Activated T-cell treated with anti-CD3 and anti-CD28 coated beads for 1 hour (primary cell): ENCODE results near the gene THBS4.

Experiments used
- DNase-seq: peaks from one replicate; pipeline ENCODE4 v3.0.0-alpha.2; 2020; ENCODE audit warnings: low read depth

The THBS4 gene

GRCh38 chr5:80034962-80035821, at the start of gene THBS4:
THBS4 (plus strand) TSS chr5:80035348; CDS start chr5:80035538, 190 bp downstream.
- DNase-seq, result no peak

DNA sequence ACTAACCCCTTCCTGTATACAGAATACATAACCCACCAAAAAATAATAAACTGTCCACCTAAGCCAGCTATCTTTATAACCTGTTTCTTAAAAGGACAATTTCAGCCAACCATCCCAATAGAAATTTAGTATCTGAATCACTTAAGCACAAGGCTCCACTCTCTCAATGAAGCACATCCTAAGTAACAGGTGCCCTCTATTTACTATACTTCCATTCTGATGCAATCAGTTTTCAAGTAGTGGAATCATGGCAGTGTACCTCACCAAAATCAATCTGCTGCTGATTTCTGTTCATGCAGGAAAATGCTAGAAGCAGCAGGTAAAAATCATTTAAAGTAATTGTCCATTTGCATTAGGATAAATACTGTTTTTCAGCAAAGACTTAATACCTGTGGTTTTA, 48.9 kb upstream of the THBS4 start:
- DNase-seq, result no peak

DNA sequence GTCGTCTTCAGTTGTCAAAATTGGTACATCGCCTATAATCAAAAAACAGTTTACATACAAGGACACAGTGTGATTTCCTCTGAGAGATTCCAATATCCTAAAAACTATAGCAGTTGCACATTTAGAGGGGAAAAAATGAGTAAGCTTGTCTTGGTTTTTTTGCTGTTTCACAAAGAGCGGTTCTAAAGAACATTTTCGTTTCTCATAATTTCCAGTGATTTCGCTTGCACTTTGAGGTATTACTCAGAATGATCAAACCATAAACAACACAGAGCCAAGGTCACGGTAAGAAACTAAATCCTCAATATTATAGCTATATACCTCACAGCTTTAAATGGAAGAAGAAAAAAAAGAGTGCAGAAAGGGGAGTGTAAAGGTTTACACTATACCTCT, 44.9 kb upstream of the THBS4 start:
- no peak for DNase-seq

DNA sequence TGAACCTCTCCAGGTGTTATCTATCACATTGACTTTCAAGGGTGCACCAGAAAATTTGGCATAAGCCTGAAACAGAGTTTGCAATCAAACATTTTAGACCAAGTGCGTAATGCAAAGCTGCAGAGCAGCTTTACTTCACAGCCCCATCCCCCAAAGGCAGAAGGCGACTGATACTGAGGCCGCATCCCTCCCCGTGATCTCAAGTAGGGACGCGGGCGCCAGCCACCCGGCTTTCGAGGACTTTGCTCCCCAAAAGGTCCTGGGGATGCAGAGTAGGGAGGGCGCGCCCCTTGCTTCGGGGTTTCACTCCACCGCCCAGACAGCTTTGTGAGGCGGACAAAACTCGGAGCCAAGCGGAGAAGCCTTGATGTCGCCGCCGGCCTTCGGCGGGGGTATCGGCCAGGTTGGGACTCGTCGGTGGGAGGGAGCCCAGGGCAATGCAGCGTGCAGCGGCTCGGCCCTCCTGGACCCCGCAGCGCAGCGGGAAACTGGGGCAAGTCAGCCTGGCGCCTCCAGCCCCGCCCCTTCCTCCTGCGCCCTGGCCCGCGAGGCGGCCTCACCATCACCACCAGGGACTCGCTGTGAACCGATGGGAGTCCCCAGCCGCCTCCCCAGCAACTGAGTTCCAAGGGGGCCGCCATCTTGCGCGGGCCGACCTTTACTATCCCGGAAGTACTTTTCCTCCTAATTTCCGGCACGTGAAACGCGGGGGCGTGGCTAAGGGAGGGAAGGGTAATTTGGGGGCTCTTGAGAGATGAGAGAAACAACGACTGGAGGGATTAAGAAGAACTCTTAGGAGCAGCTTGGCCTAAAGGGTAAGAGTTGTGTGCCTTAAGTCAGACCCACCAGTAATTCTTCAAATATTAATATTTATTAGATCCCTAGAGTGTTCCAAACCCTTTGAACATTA, 44.3 kb upstream of the THBS4 start, which contains the start of gene MTX3:
Gene MTX3, minus strand, starts transcription at position 665 of the 910 bp plus-strand sequence. Its CDS starts 24 bp downstream, at position 641.
- peak; percentile 86 for DNase-seq

- no peak for DNase-seq
These were observed 42.1 kb upstream of the THBS4 start for GRCh38 chr5:79992891-79993657.

- DNase-seq, result no peak
These were observed 35.4 kb upstream of the THBS4 start for GRCh38 chr5:79999722-80000121.

- no peak for DNase-seq
These were observed 32.5 kb upstream of the THBS4 start for GRCh38 chr5:80002677-80003076.

DNA sequence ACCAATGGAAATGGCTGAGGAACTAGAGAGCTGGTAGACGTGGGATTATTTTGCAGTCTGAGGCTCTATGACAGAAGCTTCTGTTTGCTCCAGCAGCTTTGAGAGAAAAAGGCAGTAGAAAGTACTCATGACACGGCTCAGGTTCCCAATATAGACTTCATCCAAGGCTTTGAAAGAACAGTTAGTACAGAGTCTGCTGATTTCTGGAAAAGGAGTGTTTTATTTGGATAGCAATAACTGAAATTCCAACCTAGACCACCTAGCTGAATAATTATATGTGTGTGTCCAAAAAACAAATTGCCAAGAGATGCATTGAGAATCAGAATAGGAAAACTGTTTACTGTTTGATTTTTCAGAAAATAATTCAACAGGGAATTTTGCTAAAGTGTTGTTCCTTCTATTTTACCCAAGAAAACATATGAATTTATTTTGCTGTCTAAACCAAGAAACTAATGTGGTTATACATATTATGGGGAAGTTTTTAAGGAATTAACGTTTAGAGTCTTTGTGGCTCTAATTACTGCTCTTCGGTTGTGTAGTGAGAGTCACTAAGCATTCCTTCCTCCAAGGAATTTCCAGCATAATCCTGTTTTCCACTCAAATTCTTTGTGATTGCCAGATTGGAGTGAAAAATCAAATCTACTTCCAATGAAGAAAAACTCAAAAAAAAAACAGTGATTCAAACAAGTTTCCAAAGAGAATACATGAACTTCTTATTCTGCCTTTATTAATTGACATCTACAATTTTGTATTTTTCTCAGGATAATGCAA, 26.0 kb upstream of the THBS4 start:
- no peak for DNase-seq

- DNase-seq, result no peak
These were observed 24.3 kb upstream of the THBS4 start for GRCh38 chr5:80010754-80011392.

DNA sequence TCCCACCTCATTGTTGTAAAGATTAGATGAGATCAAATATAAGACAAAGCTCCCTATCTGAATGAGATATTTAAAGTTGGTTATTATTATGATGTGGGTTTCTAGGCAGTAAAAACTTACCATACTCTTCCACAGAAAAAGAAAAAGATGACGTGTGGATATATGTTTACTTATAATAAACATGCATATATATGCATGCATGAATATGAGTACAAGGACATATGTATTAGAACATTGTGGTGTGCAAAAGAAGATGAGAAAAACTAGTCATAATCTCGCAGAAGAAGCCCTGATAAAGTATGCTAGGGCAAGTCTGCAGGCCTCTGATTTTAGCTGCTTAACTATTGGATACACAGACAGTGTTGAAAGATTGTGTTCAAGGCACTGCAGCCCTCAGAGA, 10.1 kb upstream of the THBS4 start:
- no peak for DNase-seq

DNA sequence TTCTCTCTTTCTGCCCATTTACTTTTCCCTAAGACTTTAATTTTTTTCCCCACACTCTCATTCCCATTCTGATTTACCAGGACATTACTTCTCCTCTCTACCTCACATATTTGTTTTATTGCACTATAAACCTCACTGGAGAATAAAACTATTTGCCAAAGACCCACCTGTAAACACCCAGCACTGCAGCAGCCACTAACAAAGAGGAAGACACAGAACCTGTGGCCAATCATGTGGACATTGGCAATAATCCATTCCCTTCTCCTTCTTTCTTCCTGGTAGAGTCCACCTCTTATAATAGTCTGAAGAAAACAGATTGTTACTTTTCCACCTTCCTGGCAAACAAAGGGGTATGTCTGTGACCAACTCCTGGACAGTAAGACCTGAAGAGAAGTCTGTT, 8.3 kb upstream of the THBS4 start:
- no peak for DNase-seq

- DNase-seq, result no peak
These were observed 4.0 kb upstream of the THBS4 start for GRCh38 chr5:80031109-80031508.

DNA sequence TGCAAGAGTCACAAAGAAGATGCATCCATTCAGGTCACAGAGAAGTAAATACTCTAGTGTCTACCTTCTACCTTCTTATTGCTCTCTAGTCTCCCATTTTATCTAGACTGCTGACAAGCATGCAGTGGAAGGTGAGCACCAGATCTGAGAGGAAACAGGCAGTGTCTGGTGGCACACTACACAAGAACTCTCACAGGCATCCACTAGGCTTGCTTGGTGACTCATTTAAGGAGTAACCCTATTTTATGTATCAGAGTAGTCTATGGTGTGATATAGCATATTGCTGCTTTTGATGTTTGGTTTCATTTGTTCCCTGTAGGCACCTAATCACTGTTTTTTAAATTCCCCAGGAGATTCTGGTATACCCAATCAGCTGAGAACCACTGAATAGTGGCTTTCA, 1.6 kb upstream of the THBS4 start:
- DNase-seq, result no peak

GRCh38 chr5:80034559-80034958, 589 bp upstream of the THBS4 start:
- no peak for DNase-seq

- no peak for DNase-seq
These were observed 691 bp downstream of the THBS4 start for GRCh38 chr5:80035839-80036238.

GRCh38 chr5:80036615-80037014, 1.5 kb downstream of the THBS4 start:
- no peak for DNase-seq

DNA sequence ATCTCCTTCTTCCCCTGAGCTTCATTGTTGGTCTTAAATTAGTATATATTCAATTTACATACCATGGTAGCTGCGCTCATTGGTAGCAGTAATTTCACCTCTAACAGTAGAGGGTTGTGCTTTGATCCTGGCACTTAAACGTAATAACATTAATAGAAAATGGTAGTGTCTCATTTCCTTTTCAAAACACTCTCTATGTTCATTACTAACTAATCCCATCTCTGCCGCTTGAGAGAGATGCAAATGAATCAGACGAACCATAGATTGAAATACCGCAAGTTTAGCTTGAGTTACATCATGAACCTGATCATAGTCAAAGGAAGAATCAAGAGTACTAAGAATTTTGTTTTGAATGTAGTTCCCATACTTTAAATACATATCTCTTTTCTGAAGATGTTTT, 2.2 kb downstream of the THBS4 start:
- DNase-seq, result no peak

DNA sequence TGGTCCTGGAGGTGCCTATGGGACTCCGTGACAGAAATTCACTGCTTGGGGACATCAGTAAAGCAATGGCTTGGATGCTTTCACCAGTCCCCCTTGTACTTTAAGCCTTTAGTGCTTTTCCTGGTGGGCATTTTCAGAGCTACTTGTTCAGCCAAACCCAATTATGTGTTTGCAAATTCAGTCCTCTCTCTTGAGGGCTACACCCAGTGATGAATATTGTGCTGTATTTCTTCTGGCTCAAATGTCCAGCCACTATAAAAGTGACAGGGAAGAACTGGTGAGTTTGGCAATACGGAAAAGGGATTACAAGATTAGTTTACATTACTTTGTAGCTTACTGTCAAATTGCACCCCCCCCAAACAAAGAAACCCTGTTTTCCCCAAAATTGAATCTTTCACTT, 4.5 kb downstream of the THBS4 start:
- no peak for DNase-seq

DNA sequence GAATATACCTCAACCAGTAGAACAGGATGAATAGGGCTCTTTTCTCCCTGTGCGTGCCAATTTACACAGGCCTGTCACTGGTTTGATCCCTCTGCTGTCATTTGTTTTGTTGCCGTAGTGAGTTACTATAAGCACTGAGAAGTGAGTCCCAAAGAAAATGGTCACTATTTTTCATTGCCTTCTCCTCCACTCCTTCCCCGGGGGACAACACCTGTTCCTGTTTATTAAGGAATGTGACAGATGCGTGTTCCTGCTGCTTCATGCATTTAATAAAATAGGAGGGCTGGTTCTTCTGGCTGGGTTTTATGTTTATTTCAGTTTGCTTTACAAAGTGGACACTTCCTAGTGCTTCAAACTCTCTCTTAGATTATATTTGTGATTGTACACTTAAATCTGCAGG, 6.4 kb downstream of the THBS4 start:
- no peak for DNase-seq

GRCh38 chr5:80042330-80042729, 7.2 kb downstream of the THBS4 start:
- DNase-seq, result no peak

- no peak for DNase-seq
These were observed 8.0 kb downstream of the THBS4 start for GRCh38 chr5:80043187-80043586.
